Activated effector memory CD4-positive, alpha-beta T cell treated with Interleukin-2 at 50 U/mL for 16 hours (primary cell): ENCODE results near the gene NANOS1.
"Not testable (repeated sequence)": the region's sequence is repeated elsewhere in the genome, so short reads cannot be mapped to it uniquely, and the experiment has no call there.

Source experiments
- DNase-seq: peaks from one replicate; pipeline ENCODE4 v3.0.0-alpha.2; 2020

NANOS1 gene

DNA sequence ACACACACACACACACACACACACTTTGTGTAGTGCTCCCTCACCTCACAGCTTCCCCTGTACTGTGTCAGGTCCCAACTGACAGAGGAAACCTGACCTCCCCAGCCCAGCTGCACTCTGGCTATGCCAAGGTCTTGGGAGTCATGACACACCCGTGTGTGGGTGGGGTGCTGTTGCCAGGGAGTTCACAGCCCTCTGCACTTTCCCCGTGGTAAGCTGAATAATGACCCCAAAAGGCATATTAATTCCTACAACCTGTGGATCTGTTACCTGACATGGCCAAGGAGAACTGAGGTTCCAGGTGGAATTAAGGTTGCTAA lies 8.9 kb upstream of the NANOS1 start:
- DNase-seq, result no peak

DNA sequence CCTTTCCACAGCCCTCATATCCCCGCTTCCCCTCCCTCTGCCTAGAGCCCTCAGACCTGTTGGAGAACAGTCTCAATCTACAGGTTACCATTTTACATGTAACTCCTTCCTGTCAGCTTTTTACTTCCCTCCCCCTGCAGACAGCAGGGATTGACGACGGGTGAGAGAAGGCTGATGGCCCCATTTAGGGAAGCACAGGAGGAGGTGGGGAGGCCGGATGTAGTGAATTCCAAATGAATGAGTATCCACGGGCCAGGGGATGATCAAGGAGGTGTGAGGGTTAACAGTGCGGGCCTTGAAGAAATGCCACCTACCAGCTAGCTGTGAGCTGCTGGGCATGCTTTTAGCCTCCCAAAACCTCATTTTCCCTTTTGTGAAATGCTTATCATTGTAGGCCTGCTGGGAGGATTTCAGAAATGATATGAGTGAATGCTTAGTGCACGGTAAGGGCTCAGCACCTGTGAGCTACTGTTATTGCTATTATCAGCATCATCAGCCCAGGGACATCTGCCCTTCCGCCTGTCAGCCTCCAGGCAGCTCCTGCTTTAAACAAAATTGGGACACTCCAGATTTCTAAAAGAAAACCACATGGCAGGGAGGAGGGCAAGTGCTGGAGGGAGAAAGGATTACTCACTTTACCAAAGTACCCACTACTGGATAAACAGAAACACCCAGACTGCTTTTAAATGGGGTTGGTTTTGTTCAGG lies 6.5 kb upstream of the NANOS1 start:
- no peak for DNase-seq

- DNase-seq, result no peak
These were observed 6.0 kb upstream of the NANOS1 start for GRCh38 chr10:119023553-119023868.

DNA sequence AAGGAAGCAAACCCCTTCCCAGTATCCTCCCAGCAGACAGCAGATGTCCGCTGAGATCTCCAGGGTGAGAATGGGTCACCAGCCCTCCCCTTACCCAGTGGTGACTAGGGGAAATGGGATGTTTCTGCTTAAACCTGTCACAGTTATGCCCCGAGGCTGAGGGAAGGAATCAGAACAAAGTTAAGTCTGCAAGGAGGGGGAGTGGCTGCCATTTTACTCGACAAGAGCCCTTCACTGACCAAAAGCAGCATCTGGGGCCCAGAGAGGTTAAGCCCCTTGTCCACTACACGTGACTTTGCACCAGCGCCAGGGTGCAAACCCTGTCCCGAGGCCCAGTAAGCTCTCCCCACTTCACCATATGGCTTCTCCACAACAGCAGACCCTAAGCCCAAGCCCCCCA lies 4.6 kb upstream of the NANOS1 start:
- no peak for DNase-seq

DNA sequence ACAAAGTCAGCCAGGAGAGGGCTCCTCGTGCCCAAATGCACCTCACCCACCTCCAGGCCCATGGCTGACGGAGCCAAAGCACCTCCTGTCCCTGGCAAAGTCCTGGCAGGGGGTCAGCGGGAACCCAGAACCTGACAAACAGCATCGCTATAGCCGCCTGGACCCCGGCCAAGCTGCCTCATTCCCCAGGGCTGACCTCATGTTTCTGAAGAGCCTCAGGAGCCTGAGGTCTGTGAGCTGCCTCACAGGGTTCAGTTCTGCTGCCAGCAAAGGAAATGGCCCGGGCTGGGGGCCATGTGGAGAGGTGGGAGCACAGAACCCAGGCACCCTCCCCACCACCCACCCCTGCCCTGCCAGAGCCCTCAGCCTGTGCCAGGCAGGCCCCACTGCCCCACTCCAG lies 4.2 kb upstream of the NANOS1 start:
- DNase-seq, result no peak

DNA sequence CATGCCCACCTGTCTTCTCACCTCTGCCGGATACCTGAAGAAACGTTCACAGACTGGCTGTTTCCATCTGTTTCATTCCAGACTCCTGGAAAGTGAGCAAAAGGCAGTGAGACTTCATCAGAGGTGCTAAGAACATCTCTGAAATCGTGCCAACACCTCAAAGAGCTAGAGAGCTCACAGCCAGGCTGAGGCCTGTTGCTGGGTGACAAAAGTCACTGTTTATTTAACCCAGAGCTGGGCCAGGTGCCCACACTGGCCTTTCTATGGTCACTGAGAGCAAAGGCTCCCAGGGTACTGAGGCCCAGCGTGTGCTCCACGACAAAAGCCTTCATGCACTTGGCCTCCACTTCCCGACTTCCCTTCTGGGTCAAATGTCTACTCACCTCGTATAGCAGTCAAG lies 3.7 kb upstream of the NANOS1 start:
- DNase-seq, result no peak

- no peak for DNase-seq
These were observed 3.0 kb upstream of the NANOS1 start for GRCh38 chr10:119026301-119027110.

GRCh38 chr10:119028445-119028899 lies 1.0 kb upstream of the NANOS1 start:
- DNase-seq, result not testable (repeated sequence)

DNA sequence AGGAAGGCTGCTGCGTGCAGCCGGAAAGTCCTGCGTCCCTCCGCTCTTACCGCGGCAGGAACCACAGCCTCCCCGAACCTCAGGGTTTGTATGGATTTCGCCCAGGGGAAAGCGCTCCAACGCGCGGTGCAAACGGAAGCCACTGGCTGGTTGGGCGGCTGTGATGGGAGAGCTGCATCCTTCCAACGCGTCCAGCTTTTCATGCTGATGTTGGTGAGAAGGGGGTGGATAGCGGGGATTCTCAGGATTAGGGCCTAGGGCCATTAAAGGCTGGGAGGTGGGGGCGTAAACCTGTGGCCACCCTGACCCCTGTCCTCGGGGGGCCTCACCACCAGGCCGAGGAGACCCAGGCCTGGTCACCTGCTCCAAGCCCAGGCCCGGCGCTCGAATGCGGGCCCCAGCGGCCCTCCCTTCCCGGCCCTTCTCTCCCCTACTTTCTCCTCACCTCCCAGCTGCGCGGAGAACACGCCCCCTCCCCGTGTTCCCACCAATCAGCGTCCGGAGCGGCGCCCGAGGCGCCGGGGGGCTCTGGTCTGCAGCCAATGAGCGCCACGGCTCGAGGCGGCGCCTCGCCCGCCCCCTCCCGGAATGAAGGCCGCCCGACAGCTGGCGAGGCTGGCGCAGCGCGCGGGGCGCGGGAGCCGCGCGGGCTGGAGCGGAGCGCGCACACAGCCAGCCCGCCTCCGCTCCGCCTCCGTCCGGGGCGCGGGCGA lies 458 bp upstream of the NANOS1 start:
- peak; percentile 72 for DNase-seq

GRCh38 chr10:119030421-119031250 lies 1.1 kb downstream of the NANOS1 start:
- peak; percentile 41 for DNase-seq

GRCh38 chr10:119031496-119032059 lies 2.1 kb downstream of the NANOS1 start:
- DNase-seq, result no peak

GRCh38 chr10:119039161-119039560 lies 9.6 kb downstream of the NANOS1 start:
- no peak for DNase-seq

DNA sequence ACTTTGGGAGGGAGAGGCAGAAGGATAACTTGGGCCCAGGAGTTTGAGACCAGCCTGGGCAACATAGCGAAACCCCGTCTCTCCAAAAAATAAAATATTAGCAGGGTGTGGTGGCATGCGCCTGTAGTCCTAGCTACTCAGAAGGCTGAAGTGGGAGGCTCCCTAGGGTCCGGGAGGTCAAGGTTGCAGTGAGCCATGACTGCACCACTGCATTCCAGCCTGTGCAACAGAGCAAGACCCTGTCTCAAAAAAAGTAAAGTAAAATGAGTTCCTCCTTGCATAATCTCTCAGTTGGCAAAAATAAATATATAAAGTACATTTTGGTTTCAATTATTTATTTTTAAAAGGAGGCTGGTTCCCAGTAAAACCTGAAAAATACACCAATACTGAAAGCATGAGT lies 11.8 kb downstream of the NANOS1 start:
- DNase-seq, result no peak

GRCh38 chr10:119042169-119042568 lies 12.7 kb downstream of the NANOS1 start:
- DNase-seq, result no peak

GRCh38 chr10:119045561-119045960 lies 16.0 kb downstream of the NANOS1 start:
- DNase-seq, result no peak

- no peak for DNase-seq
These were observed 19.8 kb downstream of the NANOS1 start for GRCh38 chr10:119049361-119049760.

GRCh38 chr10:119049777-119050176 lies 20.3 kb downstream of the NANOS1 start:
- DNase-seq, result no peak

DNA sequence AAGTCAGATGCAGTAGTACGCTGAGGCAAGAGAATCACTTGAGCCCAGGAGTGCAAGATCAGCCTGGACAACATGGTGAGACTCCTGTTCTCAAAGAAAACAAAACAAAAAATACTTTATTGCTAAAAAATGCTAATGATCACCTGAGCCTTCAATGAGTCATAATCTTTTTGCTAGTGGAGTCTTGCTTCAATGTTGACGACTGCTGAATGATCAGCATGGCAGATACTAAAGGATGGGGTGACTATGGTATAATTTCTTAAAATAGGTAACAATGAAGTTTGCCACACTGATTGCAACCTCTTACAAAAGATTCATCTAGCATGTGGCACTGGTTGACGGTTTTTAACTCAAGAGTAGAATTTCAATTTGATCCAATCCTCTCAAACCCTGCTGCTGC lies 22.3 kb downstream of the NANOS1 start:
- no peak for DNase-seq

GRCh38 chr10:119055472-119055871 lies 26.0 kb downstream of the NANOS1 start:
- DNase-seq, result no peak

- no peak for DNase-seq
These were observed 28.5 kb downstream of the NANOS1 start for GRCh38 chr10:119058010-119058409.

GRCh38 chr10:119059557-119059956 lies 30.0 kb downstream of the NANOS1 start:
- DNase-seq, result no peak

GRCh38 chr10:119060107-119060506 lies 30.6 kb downstream of the NANOS1 start:
- DNase-seq, result no peak

- DNase-seq, result no peak
These were observed 31.8 kb downstream of the NANOS1 start for GRCh38 chr10:119061352-119061751.
